Neural cell (in vitro differentiated cells): ENCODE results near the gene ROR1.

Experiments used
- POLR2AphosphoS5 ChIP-seq: IDR thresholded peaks from 2 replicates; pipeline ENCODE4 v1.6.1; 2012
- TF ChIP-seq, protein P1 (sequence below): fragments of 450-650 bp; IDR thresholded peaks from 2 replicates; pipeline ENCODE4 v1.5.1; 2014; ENCODE audit warnings: antibody characterized with exemption, mild to moderate bottlenecking, moderate library complexity; ENCODE audit not compliant: poor library complexity, severe bottlenecking

DNA sequence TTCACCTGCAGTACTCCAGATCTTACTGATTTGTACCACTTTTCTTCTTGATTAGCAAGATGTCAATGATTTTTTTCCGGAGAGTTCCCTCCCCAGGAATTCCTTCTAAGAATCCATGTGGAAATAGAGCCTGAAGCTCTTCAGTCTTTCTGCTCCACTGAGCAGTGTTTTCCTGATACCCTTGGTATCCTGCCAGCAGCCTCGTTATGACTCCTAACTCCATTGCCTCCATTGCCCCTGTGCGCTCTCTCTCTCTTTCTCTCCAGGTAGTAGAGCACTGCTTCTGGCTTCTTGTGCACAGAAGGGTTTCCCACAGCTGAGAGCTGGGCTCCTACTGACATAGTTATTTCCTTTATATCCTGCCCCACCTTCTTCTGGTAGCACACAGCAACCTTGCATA lies 441.8 kb downstream of the ROR1 start:
- TF ChIP-seq, protein P1, sequence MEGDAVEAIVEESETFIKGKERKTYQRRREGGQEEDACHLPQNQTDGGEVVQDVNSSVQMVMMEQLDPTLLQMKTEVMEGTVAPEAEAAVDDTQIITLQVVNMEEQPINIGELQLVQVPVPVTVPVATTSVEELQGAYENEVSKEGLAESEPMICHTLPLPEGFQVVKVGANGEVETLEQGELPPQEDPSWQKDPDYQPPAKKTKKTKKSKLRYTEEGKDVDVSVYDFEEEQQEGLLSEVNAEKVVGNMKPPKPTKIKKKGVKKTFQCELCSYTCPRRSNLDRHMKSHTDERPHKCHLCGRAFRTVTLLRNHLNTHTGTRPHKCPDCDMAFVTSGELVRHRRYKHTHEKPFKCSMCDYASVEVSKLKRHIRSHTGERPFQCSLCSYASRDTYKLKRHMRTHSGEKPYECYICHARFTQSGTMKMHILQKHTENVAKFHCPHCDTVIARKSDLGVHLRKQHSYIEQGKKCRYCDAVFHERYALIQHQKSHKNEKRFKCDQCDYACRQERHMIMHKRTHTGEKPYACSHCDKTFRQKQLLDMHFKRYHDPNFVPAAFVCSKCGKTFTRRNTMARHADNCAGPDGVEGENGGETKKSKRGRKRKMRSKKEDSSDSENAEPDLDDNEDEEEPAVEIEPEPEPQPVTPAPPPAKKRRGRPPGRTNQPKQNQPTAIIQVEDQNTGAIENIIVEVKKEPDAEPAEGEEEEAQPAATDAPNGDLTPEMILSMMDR: no peak
- no peak for TF ChIP-seq POLR2AphosphoS5
